NK-92 (cell line): ENCODE measurements around the gene CDH22.

Source experiments
- DNase-seq: peaks from one replicate; lab custom pipeline; 2025; ENCODE audit not compliant: unreplicated experiment; lab: John Stamatoyannopoulos, UW

The CDH22 gene

DNA sequence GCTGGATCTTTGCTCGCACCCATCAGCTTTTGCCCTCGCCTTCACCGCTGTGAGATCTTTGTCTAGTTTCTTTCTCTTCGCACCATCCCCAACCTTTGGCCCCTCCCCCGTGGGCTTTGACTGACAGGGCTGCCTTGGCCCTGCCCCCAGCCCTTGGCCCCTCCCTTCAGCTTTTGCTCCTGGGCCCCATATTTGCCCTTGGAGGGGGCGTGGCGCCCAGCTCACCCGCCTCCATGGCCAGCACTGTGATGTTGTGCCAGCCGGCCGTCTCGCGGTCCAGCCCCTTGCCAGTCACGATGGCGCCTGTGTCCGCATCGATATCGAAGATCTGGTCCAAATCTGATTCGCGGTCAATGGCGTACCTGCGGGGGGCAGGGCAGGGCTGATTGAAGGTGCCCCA, 109.1 kb downstream of the CDH22 start:
- DNase-seq: no peak

DNA sequence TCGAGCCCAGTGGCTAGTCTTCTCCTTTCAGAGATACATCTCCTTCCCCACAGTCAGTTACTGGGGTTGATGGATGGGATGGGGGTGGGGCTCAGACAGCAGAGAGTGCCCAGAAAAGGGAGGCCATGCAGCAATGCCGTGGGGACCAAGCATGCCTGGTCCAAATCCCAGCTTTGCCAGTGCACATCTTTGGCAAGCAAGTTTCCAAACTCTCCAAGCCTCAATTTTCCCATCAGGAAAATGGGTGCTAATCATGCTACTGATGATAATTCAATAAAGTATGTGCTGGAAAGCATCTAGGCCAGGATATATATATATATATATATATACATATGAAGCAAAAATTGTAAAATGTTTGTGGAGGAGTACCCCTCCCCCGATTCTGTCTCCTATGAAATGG, 111.3 kb downstream of the CDH22 start:
- DNase-seq: no peak

DNA sequence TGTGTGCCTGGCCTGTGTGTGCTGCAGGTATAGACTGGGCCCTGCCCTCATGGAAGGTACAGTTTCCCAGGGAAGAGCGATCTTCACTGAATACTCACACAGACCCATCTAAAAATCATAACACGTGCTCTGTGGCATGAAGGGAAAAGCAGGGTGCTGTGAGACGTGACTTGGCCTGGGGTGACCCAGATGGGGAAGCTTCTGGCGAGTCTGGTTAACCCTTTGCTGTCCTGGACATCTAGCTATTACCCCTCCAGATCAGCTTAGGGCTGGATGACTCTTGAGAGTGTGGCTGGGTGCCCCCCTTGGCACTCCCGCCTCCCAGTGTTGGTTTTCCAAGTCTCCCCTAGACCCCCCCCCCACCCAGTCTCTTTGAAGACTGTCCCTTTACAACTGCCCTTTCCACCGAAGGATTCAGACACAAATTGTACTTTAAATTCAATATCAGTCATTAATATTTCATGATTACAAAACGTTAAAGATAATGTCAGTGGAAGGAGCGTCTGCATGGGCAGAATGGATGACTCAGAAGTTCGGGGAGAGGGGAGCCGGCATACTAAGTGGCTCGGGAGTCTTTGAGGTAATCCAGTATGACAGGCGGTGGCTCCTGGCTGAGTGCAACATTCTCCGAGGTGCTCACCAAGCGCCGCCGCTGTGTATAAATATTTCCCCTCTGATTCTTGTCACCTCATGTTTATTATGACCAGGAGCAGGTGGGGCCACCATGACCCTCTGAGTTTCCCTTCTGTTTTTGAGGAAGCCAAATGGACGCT, 112.8 kb downstream of the CDH22 start:
- no peak for DNase-seq

DNA sequence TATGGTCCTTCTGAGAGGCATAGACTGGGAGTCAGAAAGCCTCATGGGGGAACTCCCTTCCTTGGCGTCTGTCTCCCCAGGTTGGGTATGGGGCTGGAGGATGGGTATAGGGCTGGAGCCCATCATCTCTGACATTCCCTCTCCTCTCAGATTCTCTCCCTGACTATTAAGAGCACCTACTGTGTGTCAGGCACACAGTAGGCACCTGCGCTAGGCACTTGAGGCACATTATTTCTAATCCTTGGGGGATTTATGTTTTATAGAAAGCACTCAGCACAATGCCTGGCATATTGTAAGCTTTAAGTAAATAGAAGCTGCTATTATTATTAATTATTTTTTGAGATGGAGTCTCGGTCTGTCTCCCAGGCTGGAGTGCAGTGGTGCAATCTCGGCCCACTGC, 113.9 kb downstream of the CDH22 start:
- no peak for DNase-seq

DNA sequence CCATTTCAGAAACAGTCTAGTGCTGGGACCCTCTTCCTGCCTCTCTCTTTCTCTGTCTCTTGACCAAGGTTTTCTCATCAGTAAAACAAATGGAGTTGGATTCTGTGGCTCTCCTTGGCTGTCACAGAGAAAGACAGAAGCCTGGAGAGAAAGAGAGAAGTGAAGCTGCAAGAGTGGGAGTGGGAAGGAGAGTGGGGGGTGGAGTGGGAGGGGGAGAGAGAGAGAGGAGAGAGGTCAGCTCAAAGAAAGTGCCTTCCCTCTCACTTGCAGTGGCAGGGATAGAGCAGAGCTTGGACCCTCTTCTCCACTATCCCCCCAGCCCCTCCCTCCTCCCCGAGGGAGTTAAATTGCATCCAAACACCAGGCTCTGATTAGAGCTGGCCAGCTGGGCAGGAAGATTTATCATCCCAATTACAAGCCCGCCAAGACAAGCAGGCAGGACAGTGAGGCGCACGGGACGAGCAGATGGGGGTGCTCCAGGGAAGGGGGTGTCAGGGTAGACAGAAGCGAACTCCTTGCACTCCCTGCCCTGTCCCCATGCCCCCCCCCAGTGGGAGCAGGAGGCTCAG, 115.8 kb downstream of the CDH22 start:
- DNase-seq: no peak

DNA sequence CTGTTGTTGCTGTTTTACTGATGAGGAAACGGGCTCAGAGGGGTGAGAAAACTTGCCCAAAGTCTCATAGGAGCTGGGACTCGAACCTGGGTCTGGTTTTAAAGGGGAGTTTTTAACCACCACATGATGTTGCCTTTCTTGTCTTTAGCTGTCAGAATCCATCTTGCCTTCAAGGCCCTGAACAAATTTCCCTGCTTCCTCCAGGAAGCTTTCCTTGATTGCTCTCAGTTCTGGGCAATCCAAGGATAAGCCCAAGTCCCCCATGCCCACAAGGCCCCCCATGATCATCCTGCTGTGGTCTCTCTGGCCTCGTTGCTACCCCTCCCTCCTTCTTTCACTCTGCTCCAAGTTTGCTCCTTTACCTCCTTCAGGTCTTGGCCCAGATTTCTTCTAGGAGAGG, 116.7 kb downstream of the CDH22 start:
- DNase-seq: no peak

DNA sequence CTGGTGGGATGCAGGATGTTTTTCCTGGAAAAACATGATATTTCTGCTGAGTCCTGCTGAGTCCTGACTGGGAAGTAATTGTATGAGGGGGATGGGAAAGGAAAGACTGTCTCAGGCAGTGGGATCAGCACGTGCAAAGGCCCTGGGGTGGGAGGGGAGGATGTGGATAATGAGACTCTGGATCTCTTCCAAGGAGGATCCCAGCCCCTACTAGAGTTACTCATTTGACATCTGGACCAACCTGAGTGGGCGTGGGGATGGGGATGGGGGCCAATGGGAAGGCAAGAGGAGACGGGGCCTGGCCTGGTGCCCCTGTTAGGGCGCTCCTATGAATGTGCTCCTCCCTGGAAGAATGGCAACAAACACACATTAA, 117.1 kb downstream of the CDH22 start:
- DNase-seq: no peak

DNA sequence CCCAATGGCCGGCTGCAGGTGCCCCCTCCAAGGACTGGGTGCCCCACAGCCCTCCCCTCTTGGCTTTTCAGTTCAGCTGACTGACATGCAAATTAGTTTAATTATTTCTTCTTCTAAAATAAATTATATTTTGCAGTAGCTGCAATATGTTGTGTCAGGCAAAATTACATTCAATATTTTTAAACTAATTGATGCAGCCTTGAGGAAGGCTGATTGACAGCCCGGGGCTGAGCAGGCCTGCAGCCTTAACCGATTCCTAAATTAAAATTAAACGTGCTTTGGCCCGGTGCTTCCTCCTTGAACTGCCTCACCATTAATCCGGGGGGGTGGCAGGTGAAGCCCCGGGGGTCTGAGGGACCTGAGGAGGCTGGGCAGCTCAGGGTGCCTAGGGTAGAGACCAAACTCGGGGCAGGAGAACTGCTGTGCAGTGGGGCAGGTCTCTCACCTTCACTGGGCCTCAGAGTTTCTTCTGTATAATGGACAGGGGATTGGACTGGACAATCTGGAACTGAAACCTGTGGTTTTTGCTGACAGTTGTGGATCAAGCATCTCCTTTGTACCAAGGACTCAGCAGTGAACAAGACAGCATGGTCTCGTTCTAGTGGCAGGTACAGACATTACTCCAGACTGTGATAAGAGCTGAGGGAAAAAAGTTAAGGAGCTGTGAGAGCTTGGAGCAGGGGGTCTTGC, 117.7 kb downstream of the CDH22 start:
- no peak for DNase-seq

DNA sequence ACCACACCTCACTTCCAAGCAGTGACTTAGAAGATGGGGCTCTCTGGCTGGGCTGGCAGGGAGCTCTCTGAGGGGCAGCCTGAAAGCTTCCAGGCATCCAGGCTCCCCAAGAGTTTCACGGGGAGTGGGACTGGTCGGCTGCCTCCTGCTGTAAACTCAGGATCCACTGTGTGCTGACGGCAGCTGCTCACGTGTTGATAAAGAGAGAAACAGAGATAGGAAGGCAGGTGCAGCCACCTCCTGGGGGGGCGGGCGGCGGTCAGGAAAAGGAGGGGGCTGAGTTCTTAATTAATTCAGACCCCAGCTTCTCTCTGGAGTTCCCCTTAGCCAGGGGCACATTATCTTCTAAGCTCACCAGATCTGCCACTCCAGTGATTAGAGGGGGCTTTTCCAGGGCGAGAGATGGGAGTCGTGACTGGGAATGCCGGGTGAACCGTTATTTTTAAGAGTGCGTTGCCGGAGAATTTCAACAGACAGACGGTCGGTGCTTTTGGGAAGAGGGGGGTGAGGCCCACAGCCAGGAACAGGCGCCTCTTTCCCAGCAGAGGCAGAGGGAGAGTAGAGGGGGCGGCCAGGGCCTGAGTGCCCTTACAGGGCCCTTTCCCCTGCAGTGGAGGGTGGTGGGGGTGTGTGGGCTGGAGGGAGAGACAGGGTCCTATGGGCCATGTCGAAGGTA, 119.3 kb downstream of the CDH22 start:
- DNase-seq: no peak

DNA sequence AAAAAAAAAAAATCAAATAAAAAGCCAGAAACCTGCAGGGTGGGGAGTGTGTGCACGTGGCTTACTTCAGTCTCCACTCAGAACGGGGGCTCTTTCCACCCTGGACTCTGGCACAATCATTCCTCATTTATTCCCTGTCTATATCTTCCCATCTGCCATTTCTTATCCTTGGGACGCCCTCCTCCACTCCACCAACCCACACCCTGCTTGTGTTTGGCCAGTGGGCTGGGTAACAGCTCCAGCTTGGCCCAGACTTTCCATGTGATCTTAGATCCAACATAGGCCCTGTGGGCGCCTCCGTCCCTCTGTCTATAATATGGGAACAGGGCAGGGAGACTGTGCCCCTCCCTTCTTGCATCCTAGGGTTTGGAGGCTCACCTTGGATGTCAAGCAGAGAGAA, 122.1 kb downstream of the CDH22 start:
- DNase-seq: no peak

DNA sequence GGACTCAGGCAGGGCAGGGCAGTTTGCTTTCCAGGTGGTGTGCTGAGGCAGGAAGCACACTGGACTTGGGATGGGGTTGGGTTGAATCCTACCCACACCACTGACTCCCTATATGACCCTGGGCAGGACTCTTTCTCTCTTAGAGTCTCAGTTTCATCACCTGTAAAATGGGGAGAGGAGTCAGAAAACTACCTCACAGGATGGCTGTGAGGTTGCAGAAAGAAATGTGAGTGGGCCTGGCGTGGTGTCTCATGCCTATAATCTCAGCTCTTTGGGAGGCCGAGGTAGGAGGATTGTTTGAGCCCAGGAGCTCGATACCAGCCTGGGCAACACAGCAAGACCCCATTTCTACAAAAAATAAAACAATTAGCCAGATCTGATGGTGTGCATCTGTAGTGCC, 122.9 kb downstream of the CDH22 start:
- no peak for DNase-seq

DNA sequence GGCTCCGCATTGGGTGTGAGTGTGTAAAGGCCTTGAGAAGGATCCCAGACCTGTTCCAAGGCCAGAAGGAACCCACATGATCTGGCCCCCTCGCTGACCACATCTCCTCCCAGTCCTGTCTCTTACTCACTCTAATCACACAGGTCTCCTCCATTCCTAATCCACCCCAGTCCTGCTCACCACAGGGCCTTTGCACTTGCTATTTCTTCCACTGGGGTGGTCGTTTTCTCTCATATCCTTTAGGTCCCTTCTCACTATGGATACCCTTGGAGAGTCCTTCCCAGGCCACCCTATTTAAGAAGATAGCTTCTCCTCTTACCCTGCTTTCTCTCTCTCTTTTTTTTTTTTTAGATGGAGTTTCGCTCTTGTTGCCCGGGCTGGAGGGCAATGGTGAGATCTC, 124.5 kb downstream of the CDH22 start:
- no peak for DNase-seq

DNA sequence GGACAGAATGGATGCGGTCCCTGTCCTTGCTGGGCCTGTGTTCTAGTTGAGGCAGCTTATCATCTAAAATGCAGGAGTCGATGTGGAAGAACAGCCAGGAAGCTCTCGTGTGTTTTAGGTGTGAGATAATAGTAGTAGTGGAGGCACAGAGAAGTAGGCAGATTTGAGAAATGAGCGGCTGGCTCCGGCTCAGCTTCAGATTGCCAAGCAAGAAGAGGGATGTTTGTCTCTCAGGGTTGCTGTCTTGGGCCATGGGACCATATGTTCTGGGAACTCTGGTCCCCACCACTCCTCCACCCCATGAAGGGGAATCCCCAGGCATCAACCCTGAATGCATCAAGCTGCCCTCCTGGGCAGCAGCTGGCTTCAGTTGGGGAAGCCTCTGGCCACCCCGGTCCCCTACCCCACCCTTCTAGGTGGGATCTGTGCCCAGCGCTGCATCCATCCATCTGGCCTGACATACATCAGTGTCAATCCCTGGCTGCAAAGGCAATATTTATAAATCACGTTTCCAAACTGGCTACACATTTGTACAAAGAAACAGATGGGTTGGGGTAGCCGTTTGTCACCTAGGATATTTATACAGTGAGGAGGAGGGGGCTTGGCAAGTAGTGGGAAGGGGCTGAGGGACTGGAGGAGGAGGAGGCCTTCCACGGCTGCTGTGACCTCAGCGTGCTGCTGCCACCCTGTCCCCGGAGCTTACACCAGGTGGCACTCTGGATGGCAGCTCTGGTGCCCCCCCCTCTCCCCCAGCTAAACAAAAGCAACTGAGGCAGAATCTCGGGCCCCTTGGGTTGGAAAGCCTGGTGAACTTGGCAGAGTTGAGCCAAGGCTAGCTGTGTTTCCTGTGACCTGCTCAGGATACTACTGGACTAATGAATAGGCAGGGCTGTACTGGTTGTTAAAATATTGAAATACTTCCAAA, 125.8 kb downstream of the CDH22 start:
- DNase-seq: no peak

DNA sequence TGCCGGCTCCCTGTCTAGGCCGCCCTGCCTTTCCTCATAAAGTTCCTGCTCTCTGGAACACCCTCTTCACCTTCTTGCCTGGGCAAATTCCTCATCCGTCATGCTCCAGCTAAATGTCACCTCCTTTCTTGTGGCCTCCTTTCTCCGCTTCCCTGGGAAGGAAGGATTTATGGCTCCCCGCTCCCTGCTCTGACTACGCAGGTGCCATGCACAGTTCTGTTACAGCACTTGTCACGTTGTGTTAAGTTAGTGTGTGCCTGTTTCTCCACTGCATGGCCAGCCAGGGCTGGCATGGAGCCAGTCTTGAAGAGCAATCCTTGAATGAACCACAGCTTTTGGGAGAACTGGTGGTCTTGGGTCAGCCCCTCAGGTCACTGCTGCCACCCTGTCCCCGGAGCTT, 128.4 kb downstream of the CDH22 start:
- no peak for DNase-seq

DNA sequence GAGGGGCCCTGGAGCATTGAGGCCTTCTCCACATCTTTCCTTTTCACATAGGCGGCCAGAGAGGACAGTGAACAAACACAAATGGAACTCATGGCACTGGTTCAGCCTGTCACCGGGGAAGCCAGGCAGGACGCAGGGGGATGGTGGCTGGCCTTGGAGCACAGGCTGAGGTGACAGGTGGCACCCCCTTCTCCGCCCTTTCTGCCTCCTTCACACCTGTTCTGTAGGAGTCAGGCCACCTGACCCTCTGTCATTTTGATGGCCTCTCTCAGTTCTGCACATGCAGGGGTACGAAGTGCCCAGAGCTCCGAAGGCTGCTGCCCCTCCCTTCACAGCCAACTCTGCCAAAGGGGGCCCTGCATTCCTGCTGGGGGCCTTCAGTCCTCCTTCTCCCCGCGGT, 129.4 kb downstream of the CDH22 start:
- no peak for DNase-seq

DNA sequence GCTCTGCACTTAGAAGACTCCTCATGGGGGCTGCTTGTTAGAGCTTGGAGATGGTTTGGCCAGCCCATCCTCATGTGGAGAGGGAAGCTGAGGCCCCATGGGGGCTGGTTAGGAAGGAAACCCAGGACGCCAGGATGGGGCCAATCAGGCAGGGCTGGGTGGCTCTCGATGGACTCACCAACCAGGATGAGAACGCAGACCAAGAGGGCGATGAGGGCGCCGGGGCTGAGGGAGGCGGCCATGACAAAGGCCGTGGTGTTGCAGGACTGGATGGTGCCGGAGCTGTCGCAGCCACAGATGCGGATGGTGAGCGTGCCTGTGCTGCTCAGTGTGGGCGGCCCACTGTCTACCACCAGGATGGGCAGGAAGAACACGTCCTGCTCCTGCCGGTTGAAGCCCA, 130.5 kb downstream of the CDH22 start:
- DNase-seq: no peak

DNA sequence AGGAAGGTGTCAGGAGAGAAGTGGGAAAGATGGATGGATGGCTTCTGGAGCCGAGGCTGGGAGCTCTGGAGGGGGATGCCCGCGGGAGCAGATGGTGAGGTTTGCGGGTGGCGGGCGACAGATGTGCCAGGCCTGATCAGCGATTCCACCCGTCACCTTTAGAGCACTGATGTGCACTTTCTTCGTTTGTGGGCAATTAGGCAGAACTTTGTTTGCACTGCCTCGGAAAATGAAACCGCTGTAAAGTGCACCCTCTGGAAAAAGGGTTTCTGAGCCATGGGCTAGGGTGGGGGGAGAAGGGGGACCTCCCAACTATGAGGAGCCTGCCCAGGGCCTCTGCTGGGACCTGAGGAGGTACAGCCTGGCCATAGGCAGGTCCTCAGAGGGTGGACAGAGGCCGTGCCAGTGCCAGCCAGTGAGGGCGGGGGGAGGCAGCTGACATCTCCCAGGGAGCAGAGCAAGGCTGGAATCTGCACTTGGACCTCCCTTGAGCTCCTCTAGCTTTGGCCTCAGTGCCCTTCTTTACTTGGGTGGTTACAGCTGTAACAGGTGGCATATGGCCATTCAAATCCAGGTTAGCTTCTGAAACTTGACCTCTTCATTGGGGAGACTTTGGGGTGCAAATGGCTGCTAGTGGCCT, 131.4 kb downstream of the CDH22 start:
- no peak for DNase-seq

DNA sequence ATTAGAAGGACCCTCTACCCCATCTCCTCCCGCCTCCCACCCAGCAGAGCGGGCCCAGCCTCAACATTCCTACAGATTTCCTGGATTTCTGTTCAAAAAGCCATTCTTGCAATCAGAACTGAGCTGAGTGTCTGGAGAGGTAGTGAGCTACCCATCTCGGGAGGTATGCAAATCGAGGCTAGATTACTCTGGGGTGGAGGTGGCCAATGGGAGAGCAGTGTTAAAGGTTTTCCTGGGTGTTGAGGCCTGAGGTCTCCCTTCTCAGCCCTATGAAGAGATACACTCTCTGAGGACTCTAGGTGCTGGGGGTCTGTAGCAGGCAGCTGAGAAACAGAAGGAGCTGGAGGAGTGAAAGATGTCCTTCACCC, 133.2 kb downstream of the CDH22 start:
- DNase-seq: no peak

DNA sequence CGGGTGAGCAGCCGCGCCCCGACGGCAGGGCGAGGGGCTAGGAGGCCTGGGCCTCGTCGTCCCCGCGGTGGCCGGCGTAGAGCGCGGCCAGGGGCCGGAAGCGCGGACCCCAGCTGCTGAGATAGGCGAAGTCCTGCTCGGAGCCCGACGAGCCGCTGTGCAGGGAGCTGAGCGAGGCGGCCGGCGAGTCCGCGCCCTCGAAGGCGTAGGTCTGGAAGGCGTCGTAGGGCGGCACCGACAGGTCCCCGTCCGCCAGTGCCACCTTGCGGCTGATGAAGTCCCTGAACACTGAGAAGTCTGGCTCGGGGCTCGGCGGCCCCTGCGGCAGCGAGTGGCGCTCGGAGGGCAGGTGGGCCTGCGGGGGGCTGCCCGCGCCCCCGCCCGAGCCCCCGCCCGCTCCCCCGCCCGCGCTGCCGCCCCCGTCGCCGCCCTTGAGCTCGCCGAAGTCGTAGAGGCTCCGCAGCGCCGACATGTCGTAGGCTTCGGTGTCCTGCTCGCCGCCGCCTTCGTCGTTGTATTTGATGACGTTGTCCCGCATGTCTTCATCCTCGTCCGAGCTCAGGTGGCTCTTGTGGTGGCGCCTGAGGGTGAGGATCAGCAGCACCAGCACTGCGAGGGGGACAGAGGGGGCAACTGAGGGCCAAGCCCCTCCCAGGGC, 133.7 kb downstream of the CDH22 start:
- DNase-seq: no peak
